ENCODE results near the gene SLC41A3. TPM values are rescaled to one million over a fixed set of nuclear protein-coding genes. Genes with fewer than 3 reads are reported as not detected.

Gene SLC41A3
- total and polyA plus RNA-seq, 2 experiments from 2014 or later, result 19.8 to 56.0 TPM

DNA sequence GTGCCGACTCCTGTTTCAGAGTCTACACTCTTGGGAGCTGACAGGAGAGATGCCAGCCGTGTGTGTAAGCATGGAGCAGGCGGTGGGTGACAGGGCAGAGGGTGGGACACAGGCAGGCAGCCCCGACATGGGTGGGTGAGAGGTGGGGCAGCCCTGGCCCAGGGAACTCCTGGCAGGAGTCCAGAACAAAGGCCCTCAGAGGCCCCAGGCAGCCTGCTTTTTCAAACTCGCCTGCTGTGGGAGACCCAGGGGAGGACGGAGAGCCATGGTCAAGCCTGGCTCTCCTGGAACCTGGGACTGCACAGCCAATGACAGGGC is 29.3 kb upstream of the SLC41A3 start:
- no peak overlapping the region for H3K4me3 ChIP-seq
- H4K20me1 ChIP-seq (ENCODE audit: insufficient read depth), result no peaks in the 10 kb centered on the region
- no peak overlapping the region for H3K9ac ChIP-seq
- no peaks in the 10 kb centered on the region for H3K36me3 ChIP-seq (ENCODE audit: low read depth)
- WGBS, 2 experiments (ENCODE audit: low coverage in 1 of 2, low lambda C conversion rate in 2 of 2, missing lambda C conversion rate in 2 of 2), result 74 to 75% methylated on average over 6 of the region's 6 CpGs
- no peaks in the 10 kb centered on the region; the same call in 1 of the 2 replicates for H3K27me3 ChIP-seq (replicated peaks; ENCODE audit: insufficient read depth)
- H3K4me2 ChIP-seq (ENCODE audit: unreplicated experiment), result no peak overlapping the region
- no peaks in the 10 kb centered on the region for H3K79me2 ChIP-seq (ENCODE audit: insufficient read depth)
- no peaks in the 10 kb centered on the region for H3K9me2 ChIP-seq (ENCODE audit: insufficient read depth)
- DNase-seq, result no peak
- no peak overlapping the region for H3K27ac ChIP-seq
- no peak overlapping the region for H2AFZ ChIP-seq
- H3K9me3 ChIP-seq (ENCODE audit: low read depth), result no peaks in the 10 kb centered on the region
- no peaks in the 10 kb centered on the region for H3K4me1 ChIP-seq (ENCODE audit: insufficient read depth)
- in situ Hi-C loops (cut with MboI), result no loop called here
- H3F3A ChIP-seq (ENCODE audit: insufficient read depth), result no peaks in the 10 kb centered on the region
- TF ChIP-seq EZH2phosphoT487 (IDR thresholded peaks at IDR 0.05; ENCODE audit: insufficient read depth, low read depth) (no peak), EZH2 (IDR thresholded peaks at IDR 0.05; ENCODE audit: insufficient read depth, poor library complexity, severe bottlenecking) (no peak)

DNA sequence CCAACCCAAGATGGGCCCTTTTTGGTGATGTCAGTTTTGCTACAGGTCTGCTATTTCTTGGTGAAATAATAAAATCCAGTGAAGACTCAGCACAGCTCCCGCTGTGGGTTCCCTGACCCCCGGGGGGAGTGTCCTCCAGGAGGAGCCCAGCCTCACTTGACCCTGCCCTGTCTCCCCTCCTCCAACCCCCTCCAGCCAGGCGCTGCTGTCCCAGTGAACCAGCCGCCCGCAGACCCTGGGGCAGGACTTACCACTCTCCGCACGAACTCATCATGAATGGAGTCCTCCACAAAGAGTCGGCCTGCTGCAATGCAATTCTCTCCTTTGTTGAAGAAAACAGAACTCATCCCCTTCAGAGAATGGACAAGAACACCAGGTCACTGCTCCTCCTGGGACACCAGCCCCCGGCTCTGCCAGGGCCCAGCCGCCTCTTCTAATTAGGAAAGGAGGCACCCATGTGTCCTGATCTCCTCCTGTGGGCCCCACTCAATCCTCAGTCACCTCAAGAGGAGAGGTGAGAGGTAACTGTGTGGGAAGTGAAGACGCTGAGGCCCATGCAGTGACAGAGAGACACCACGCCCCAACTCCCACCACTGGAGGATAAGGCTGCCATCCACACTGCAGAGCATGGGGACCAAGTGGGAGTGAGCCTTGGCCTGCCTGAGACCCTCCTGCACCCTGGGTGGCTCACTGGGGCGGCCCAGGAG is 28.8 kb upstream of the SLC41A3 start:
- 78 to 80% methylated on average over 12 to 13 of the region's 13 CpGs for WGBS, 2 experiments (ENCODE audit: low coverage in 1 of 2, low lambda C conversion rate in 2 of 2, missing lambda C conversion rate in 2 of 2)
- Histone ChIP-seq H3K36me3 (ENCODE audit: low read depth) (no peaks in the 10 kb centered on the region), H3K4me2 (ENCODE audit: unreplicated experiment) (no peak overlapping the region), H3K9me3 (ENCODE audit: low read depth) (no peaks in the 10 kb centered on the region), H4K20me1 (ENCODE audit: insufficient read depth) (no peaks in the 10 kb centered on the region), H3K9ac (no peak overlapping the region), H3K79me2 (ENCODE audit: insufficient read depth) (no peaks in the 10 kb centered on the region), H3F3A (ENCODE audit: insufficient read depth) (no peaks in the 10 kb centered on the region), H3K4me3 (no peak overlapping the region), H2AFZ (no peak overlapping the region), H3K4me1 (ENCODE audit: insufficient read depth) (no peaks in the 10 kb centered on the region), H3K9me2 (ENCODE audit: insufficient read depth) (no peaks in the 10 kb centered on the region), H3K27ac (no peak overlapping the region), H3K27me3 (replicated peaks; ENCODE audit: insufficient read depth) (no peaks in the 10 kb centered on the region; the same call in 1 of the 2 replicates)
- DNase-seq, result no peak
- in situ Hi-C loops (cut with MboI), result no loop called here
- TF ChIP-seq EZH2phosphoT487 (IDR thresholded peaks at IDR 0.05; ENCODE audit: insufficient read depth, low read depth) (no peak), EZH2 (IDR thresholded peaks at IDR 0.05; ENCODE audit: insufficient read depth, poor library complexity, severe bottlenecking) (no peak)

DNA sequence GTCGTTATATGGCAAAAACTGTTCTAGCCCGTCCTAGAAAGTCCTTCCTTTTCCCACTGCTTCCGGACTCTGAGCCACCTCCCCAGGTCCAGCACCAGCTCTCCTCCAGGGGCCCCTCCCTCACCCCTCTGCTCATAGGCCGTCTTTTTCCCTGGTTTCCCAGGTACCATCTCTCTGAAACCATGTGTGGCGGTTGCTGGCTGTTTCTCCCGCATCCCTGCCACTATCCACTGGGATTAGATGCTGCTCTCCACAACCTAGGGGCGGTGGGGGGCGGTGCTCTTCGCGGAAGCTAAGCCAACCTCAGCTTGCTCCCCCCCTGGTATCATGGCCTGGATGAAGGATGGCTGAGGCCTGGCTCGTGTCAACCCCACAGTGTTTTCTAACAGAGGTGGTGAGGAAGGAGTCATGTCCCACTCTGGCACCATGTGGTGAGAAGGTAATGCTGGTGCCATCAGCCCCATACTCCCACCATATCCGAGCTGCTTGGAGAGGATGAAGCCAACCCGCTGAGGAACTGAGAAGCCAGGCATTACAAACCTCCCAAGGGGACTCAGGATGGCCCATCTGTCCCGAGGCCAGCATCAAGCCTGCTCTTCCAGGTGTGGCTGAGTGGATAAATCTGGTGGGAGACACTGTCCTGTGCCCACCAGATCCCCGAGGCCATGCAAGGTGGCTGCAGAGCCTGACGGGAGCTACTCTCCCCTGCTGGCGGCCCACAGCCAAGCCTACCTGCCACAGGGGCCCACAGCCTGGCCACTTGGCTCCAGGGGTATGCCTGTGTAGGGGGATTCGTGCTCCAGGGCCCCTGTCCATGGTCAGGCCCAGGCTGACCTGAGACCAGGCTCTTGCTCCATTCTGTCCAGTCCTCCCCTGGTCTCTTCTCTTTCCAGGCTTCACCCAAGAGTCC is 27.9 kb upstream of the SLC41A3 start:
- Histone ChIP-seq H3K9ac (no peak overlapping the region), H3K27me3 (replicated peaks; ENCODE audit: insufficient read depth) (no peaks in the 10 kb centered on the region; the same call in 1 of the 2 replicates), H3K9me3 (ENCODE audit: low read depth) (no peaks in the 10 kb centered on the region), H3F3A (ENCODE audit: insufficient read depth) (no peaks in the 10 kb centered on the region), H3K4me3 (no peak overlapping the region), H3K27ac (no peak overlapping the region), H3K4me2 (ENCODE audit: unreplicated experiment) (no peak overlapping the region), H2AFZ (no peak overlapping the region), H3K9me2 (ENCODE audit: insufficient read depth) (no peaks in the 10 kb centered on the region), H4K20me1 (ENCODE audit: insufficient read depth) (no peaks in the 10 kb centered on the region), H3K4me1 (ENCODE audit: insufficient read depth) (no peaks in the 10 kb centered on the region), H3K79me2 (ENCODE audit: insufficient read depth) (no peaks in the 10 kb centered on the region), H3K36me3 (ENCODE audit: low read depth) (no peaks in the 10 kb centered on the region)
- DNase-seq, result no peak
- in situ Hi-C loops (cut with MboI), result no loop called here
- TF ChIP-seq EZH2phosphoT487 (IDR thresholded peaks at IDR 0.05; ENCODE audit: insufficient read depth, low read depth), result no peak
- no peak for TF ChIP-seq EZH2 (IDR thresholded peaks at IDR 0.05; ENCODE audit: insufficient read depth, poor library complexity, severe bottlenecking)
- 65 to 70% methylated on average over 18 of the region's 18 CpGs for WGBS, 2 experiments (ENCODE audit: low coverage in 1 of 2, low lambda C conversion rate in 2 of 2, missing lambda C conversion rate in 2 of 2)

DNA sequence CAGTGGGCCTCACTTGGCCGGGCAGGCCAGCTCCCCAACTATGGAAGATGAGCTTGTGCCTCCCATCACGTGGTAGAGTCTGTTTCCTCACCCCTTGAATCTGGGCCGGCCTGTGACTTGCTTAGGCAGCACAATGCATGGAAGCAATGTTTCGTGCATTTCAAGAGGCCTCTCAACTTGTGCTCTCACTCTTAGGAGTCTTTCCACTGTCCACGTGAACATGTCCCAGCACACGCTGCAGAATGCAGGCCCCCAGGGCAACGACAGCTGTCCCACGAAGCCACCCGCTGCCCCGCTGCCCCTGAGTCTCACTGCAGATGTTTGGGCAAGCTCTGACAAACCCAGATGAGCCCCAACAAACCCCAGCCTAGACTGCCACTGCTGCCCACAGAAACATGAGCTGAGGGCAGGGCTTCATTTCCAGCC is 27.2 kb upstream of the SLC41A3 start:
- in situ Hi-C loops (cut with MboI), result no loop called here
- Histone ChIP-seq H3K27me3 (replicated peaks; ENCODE audit: insufficient read depth) (no peaks in the 10 kb centered on the region), H3K9me3 (ENCODE audit: low read depth) (no peaks in the 10 kb centered on the region), H3K27ac (no peak overlapping the region), H3K9ac (no peak overlapping the region), H3K9me2 (ENCODE audit: insufficient read depth) (no peaks in the 10 kb centered on the region), H3K79me2 (ENCODE audit: insufficient read depth) (no peaks in the 10 kb centered on the region), H2AFZ (no peak overlapping the region), H4K20me1 (ENCODE audit: insufficient read depth) (no peaks in the 10 kb centered on the region), H3K4me2 (ENCODE audit: unreplicated experiment) (no peak overlapping the region), H3F3A (ENCODE audit: insufficient read depth) (no peaks in the 10 kb centered on the region), H3K36me3 (ENCODE audit: low read depth) (no peaks in the 10 kb centered on the region), H3K4me1 (ENCODE audit: insufficient read depth) (no peaks in the 10 kb centered on the region), H3K4me3 (no peak overlapping the region)
- DNase-seq, result no peak
- WGBS, 2 experiments (ENCODE audit: low coverage in 1 of 2, low lambda C conversion rate in 2 of 2, missing lambda C conversion rate in 2 of 2), result 67 to 71% methylated on average over 10 of the region's 10 CpGs
- TF ChIP-seq EZH2phosphoT487 (IDR thresholded peaks at IDR 0.05; ENCODE audit: insufficient read depth, low read depth) (no peak), EZH2 (IDR thresholded peaks at IDR 0.05; ENCODE audit: insufficient read depth, poor library complexity, severe bottlenecking) (no peak)
